ENCODE results near the gene BBC3.
A peak's percentile ranks its signal among the peaks of the same experiment; 100 is the strongest.

The BBC3 gene

GRCh38 chr19:47230054-47230920 lies 712 bp downstream of the BBC3 start:
- DNase-seq, result peak; percentile 86 to 88

DNA sequence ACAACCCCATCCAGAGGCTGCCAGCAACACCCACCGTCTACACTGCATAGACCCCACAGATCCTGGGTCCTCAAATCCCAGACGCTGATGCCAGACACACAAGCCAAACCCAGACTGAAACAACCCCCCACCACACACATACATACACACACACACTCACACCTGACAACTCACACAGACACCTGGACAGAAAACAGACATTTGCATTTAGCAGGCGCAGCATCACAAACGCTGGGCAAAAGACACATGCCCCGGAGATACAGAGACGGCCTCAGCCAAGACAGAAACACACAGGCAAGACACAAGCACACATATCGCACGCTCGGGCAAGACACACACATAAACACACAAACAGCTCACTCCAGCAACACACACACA lies 1.3 kb downstream of the BBC3 start:
- peak in 1 of 2 donors; percentile 37 for DNase-seq

DNA sequence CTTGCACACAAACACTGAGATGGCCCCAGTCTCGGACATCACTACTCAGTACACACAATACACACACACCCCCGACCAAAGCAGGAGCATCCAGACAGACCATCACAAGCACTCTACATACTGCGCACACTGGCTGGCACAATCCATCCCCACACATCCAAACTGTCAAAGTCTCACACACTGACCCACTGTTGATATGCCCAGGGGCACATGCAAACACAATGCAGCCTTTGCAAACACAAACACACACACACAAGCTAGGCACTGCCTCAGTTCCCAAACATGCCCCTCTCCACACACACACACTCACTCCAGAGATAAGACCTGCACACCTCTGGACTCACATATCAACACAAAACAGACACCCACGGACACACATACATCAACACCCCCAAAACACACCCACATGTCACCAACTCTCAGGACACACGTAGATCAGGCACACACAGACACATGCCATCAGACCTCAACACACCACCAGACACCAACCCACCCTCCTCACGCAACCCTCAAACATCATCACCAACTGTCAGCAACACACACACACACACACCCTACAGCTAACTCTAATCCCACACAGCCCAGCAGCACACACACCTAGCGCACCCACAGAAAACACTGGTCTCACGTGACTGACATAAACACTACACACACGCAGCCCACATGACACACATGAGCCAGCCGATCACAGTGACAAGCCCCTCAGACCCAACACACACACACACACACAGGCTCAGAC lies 1.9 kb downstream of the BBC3 start:
- peak; percentile 62 to 67 for DNase-seq

GRCh38 chr19:47228168-47228936 lies 2.6 kb downstream of the BBC3 start:
- DNase-seq, result peak; percentile 57 to 59

DNA sequence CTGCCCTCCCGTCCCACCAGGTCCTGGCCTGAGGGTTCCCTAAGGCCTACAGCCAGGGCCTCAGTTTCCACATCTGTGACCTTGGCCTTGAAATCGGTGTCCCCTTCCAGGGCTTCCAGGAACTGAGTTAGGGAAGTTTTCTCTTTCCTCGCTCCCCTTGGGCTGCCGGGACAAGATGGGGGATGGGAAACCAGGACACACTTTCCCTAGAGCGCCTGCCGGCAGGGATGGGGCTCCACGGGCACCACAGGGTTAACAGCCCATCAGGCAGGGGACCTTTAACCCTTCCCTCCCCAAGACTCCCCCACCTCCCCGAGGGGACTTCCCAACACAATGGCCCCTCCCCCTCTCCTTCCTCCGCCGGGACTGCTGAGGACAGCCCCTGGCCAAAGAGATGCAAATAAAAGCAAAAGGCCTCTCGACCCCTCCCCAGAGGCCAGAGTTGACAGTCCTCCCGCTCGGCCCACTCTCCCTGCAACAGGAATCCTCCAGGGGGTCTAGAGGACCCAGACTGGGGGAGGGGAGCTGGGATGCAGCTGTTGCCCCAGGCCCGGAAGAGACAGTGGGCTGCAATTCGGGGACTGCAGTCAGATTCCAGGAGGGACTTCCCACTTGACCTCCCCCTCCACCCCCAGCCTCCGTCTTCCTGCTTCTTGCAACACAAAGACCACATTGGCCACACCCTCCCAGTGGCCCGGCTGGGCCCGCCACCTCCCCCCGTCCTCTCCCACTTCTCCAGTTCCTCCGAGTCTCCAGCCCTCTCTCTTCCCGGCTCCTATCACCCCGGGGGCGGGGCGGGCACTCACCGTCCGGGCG lies 3.4 kb downstream of the BBC3 start:
- peak; percentile 70 for DNase-seq

- peak; percentile 80 to 83 for DNase-seq
Measured at GRCh38 chr19:47226426-47227351, 4.3 kb downstream of the BBC3 start.

DNA sequence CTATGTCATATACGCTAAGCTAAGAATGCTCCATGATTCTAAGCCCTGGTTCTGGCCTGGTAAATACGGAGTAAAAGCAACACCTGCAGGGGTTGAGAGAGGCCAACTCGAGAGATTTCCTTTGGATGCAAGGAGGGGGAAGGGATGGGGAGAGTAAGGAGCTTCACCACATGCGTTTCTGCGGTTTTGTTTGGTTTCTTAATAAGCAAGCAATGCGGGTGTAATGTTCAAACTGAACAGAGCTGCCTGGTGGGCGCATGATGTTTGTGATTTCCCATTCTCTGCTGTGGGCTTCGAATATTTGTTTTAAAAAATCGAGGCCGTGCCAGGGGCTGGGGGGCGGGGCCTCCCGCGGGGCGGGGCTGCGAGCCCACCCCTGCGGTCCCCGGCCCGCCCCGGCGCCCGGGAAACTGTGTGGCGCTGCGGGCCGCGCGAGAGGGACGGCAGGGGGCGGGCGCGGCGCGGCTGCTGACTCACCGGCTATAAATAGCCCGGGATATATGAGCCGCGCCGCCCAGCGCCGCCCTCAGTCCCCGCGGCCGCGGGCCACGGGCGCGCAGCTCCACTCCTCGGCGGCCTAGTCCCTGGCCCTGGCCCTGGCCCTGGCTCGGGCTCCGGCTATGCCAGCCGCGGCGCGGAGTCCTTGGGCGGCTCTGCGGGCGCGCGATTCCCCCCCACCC lies 5.1 kb downstream of the BBC3 start:
- DNase-seq, result peak; percentile 91 to 93

- no peak for DNase-seq
Measured at GRCh38 chr19:47221890-47222289, 9.1 kb downstream of the BBC3 start.

DNA sequence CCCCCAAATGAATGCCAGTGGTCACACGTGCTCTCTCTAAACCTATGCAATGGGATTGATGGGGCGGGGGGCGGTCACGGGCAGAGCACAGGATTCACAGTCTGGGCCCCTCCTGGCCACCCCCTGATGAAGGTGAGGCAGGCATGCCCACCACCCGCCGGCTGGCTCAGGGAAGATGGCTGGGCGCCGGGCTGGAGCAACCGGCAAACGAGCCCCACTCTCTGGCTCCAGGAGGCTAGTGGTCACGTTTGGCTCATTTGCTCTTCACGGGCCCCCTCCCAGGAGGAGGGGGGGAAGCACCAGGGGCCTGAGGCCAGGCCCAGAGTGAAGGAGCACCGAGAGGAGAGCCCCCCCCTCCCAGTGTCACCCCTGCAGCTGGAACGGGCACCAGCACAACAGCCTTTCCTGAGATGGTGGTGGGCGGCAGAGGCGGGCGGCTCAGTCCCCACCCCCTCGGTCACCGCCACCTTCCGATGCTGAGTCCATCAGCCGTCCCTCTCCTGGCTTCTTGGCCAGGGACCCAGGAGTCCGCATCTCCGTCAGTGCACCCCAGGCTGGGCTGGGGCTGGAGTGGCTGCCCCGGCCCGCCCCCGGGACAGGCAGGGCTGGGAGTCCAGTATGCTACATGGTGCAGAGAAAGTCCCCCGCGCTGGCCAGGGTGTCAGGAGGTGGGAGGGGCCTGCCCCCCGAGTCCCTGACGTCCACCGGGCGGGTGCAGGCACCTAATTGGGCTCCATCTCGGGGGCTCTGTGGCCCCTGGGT lies 9.7 kb downstream of the BBC3 start:
- no peak for DNase-seq

DNA sequence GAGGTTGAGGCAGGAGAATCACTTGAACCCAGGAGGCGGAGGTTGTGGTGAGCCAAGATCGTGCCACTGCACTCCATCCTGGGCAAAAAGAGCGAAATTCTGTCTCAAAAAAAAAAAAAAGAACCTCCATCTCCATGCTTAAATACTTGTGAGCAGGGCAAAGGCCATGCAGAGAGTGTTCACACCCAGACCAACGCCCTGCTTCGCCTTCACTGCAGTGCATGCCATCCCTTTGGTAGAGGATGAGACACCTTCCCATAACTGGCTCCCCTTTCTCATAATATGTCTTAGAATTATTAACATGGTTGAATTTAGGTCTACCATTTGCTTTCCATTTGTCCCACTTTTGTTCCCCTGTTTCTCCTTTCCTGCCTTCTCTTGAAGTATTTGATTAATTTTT lies 15.4 kb downstream of the BBC3 start:
- no peak for DNase-seq

GRCh38 chr19:47210689-47211316 lies 20.2 kb downstream of the BBC3 start:
- DNase-seq, result peak; percentile 67 to 85

DNA sequence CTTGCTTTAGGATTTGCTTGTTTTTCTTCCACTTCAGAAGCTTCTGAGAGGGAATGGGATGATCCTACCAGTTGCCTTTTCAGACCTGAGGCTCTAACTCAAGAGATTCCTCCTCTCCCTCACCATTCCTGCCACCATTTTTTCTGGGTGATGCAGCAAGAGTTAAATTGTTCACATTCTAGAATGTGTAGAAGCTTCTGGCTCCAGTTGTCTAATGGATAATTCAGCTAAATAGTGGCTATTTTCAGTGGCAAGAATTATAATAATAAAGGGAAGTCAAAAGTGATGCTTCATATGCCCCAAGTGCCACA lies 20.9 kb downstream of the BBC3 start:
- DNase-seq, result no peak

GRCh38 chr19:47209319-47210179 lies 21.4 kb downstream of the BBC3 start:
- DNase-seq, result no peak

DNA sequence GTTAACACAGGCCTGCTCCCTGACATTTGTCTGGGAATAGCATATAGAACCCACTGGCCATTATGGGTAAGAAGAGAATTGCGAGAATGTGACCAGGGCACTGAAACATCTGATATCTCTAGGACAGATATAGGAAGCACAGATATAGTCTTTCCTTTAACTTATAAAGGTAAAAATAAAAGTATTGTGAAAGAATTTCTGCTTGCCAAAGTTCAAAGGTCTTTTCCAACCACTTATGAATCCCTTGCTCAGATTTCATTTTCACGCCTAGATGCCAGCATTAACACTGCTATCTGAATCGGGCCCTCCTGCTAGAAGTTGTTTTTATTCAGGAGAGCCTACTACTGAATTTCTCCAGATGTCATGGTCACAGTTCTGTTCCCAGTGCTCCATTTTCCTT lies 27.7 kb downstream of the BBC3 start:
- no peak for DNase-seq

DNA sequence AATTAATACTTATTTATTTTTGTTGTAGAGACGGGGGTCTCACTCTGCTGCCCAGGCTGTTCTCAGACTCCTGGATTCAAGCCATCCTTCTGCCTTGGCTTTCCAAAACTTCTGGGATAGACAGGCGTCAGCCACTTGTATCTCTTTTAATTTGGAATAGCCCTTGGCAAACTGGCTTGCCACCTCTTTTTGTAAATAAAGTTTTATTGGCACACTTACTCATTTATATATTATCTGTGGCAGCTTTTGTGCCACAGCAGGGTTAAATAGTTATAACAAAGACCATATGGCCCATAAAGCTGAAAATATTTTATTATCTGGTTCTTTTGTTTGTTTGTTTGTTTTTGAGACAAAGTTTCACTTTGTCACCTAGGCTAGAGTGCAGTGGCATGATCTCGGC lies 30.5 kb downstream of the BBC3 start:
- no peak for DNase-seq

DNA sequence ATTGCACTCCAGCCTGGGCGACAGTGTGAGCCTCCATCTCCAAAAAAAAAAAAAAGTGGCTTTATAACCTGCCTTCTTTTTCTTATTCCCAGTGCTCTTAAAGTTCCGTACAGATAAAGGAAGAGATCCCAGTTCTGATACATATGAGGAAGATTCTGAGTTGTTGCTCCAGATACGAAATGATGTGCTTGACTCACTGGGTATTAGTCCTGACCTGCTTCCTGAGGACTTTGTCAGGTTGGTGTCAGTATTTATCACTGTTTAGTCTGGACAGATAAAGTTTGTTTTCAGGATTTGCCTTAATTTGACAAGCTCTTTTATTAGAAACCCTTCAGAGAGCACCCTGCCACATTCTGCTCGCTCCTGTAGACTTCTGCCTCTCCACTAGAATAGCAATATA lies 33.9 kb downstream of the BBC3 start:
- no peak for DNase-seq

DNA sequence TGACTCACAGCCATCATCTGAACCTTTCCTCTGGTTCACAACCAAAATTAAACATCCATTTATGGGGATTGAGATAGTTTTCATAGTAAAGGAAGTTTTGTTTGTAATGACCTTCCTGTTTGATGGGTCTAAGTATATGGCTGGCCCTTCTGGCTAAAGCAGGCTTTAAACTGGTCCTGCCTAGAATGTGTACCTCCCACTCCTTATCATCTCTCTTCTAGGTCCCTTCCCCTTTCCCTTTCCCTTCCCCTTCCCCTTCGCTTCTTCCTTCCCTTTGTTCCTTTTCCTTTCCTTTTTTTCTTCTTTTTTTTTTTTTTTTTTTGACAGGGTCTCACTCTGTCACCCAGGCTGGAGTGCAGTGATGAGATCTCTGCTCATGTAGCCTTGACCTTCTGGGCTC lies 35.6 kb downstream of the BBC3 start:
- DNase-seq, result no peak

- DNase-seq, result peak; percentile 42 to 49
Measured at GRCh38 chr19:47190167-47190727, 40.8 kb downstream of the BBC3 start.
